ENCODE results near the gene RYR2. TPM values are rescaled to one million over a fixed set of nuclear protein-coding genes. Genes with fewer than 3 reads are reported as not detected.

RYR2 gene
- total RNA-seq, 1 experiment from 2014 or later = not detected

DNA sequence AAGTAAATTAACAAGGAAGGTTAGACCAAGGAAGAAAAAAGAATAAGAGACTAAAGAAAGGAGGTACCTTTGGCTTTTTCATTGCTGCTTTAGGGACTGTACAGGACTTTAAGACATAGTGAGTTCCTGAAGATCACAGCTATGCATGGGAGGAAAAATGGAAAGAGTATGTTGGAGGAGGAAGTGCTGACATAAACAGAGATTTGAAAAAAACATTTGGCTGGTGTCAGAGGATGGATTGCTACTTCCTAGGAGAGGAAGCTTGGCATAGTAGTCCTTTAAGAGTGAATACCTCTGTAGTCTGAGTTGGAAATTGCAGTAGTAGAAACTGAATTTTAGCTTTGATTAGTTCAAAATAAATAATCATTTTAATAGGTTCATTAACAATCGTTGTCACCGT, 398.4 kb downstream of the RYR2 start:
- no peak for DNase-seq (ENCODE audit: low spot score)

GRCh38 chr1:237444120-237444790, 402.3 kb downstream of the RYR2 start:
- DNase-seq (ENCODE audit: low spot score) = no peak

GRCh38 chr1:237448042-237448441, 406.1 kb downstream of the RYR2 start:
- no peak for DNase-seq (ENCODE audit: low spot score)

- no peak for DNase-seq (ENCODE audit: low spot score)
Measured at GRCh38 chr1:237457573-237457972, 415.6 kb downstream of the RYR2 start.

DNA sequence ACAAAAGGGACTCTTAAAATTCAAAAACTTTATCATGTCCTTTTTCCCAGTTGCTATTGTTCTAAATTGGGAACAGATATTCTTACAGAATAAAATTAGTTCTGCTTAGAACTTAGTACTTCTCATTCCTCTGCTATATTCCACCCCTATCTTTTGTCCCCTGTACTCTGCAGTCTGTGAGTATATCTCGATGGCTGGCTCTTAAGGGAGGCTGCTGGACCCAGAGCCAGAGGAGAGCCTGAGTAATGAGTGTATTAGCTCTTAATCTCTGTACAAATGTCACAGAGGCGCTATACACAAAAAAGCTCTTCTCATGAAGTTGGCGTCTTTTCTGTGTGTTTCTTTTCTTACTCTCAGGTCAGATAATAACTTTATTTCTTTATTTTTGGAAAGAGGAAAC, 425.3 kb downstream of the RYR2 start:
- DNase-seq (ENCODE audit: low spot score) = no peak

DNA sequence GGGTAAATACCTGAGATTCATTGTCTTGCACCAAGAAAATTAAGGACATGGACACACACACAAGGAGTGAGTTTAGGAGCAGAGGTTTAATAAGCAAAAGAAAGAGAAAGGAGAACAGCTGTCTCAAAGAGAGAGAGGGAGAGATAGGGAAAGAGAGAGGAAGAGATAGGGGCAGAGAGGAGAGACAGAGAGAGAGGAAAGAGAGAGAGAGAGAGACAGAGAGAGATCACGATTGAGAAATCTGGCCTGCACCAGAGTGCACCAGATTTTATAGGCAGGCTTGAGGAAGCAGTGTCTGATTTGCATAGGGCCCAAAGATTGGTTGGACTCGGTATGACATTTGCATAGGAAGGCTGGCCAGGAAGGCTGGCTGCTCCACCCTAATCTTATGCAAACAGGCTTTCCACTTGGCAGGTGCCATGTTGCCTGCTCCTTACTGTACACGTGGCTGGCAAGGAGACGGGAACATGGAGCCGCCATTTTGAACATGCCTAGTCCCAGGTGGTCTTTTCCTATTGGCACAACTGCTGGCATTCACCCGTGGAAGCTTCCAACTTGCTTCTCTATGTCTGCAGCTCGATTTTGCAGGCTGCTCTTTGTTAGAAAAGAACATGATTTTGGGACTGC, 428.8 kb downstream of the RYR2 start:
- peak; percentile 41 for DNase-seq (ENCODE audit: low spot score)

DNA sequence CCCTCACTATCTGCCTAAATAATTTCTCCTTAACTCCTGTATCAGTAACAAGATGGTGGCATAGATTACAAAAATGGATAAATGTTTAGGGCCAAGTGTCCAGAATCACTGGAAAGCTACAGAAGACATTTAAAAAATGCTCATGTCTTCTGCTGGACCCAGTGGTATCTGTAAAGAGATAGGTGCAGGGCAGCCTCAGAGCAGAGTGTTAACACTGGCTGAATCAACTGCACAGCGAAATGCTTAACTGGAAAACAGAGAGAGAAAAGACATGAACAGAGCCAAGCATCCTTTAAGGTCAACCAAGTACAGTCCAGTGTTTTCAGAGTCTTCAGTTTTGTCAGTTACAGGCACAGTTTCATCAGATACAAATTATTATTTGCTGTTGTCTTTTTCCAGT, 429.4 kb downstream of the RYR2 start:
- DNase-seq (ENCODE audit: low spot score) = no peak

GRCh38 chr1:237471956-237472355, 430.0 kb downstream of the RYR2 start:
- DNase-seq (ENCODE audit: low spot score) = no peak

GRCh38 chr1:237473854-237474253, 431.9 kb downstream of the RYR2 start:
- DNase-seq (ENCODE audit: low spot score) = no peak

DNA sequence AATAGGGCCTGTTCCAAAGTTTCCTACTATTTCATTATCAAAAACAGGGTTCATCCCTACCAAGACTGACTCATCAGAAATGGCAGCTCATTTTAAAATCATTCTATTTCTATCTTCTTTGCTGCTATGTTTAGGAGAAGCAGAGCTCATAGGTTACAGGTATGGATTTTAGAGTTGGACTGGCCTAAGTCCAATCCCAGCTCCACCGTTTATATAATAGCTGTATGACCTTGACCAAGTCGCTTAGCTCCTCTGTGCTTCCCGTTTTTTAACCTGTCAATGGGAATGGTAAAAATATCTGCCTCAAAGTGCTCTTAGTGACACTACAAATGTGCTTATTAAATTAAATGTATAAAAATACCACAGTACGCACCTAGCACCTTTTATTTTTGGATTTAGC, 436.1 kb downstream of the RYR2 start:
- no peak for DNase-seq (ENCODE audit: low spot score)

GRCh38 chr1:237478842-237479241, 436.9 kb downstream of the RYR2 start:
- DNase-seq (ENCODE audit: low spot score) = no peak

DNA sequence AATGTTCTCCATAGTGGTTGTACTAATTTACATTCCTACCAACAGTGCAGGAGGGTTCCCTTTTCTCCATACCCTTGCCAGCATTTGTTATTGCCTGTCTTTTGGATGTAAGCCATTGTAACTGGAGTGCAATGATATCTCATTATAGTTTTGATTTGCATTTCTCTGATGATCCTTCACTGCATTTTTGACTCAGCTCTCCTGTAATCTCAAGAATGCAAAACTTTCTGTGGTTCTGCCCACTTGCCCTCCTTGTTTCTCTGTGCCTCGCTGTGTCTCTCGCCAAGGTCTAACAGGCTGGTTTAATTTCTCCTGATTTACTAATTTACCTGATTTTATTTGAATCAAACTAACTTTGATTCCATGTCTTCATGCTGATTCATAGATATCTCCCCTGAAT, 440.8 kb downstream of the RYR2 start:
- no peak for DNase-seq (ENCODE audit: low spot score)

- no peak for DNase-seq (ENCODE audit: low spot score)
Measured at GRCh38 chr1:237492359-237492758, 450.4 kb downstream of the RYR2 start.

DNA sequence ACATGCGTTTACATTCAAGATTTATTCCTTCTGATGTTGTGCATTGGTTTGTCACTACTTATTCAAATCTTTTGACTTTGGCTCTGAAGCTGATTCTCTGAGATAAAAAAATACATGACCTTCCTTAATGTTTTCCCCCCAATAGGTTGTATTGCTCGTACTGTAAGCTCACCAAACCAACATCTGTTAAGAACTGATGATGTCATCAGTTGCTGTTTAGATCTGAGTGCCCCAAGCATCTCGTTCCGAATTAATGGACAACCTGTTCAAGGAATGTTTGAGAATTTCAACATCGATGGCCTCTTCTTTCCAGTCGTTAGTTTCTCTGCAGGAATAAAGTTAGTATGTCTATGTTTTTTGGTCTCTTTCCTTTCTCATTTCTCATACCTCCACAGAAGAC, 458.6 kb downstream of the RYR2 start:
- no peak for DNase-seq (ENCODE audit: low spot score)

DNA sequence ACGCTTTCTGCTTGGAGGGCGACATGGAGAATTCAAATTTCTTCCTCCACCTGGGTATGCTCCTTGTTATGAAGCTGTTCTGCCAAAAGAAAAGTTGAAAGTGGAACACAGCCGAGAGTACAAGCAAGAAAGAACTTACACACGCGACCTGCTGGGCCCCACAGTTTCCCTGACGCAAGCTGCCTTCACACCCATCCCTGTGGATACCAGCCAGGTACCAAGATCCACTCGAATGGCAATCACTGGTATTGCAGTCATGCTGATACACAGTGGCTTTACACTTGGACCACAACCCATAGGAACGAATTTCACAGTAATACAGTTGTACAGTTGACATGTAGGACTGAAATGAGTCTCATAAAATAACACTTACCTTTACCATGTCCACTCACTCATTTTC, 461.3 kb downstream of the RYR2 start:
- DNase-seq (ENCODE audit: low spot score) = no peak

- no peak for DNase-seq (ENCODE audit: low spot score)
Measured at GRCh38 chr1:237507005-237507404, 465.0 kb downstream of the RYR2 start.

GRCh38 chr1:237509748-237510147, 467.8 kb downstream of the RYR2 start:
- no peak for DNase-seq (ENCODE audit: low spot score)

GRCh38 chr1:237525102-237525501, 483.1 kb downstream of the RYR2 start:
- no peak for DNase-seq (ENCODE audit: low spot score)

DNA sequence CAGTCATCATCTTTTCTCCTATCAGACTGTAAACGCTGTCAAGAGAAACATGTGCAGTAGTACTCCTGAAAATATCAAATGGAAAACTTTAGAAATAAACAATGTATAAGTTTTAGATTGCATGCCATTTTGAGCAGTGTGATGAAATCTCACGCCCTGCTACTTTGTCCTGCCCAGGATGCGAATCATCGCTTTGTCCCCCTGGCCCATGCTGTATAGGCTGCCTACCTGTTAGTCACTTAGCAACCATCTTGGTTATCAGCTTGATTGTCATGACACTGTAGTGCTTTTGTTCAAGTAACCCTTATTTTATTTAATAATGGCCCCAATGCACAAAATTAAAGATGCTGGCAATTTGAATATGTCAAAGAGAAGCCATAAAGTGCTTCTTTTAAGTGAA, 485.8 kb downstream of the RYR2 start:
- DNase-seq (ENCODE audit: low spot score) = no peak

DNA sequence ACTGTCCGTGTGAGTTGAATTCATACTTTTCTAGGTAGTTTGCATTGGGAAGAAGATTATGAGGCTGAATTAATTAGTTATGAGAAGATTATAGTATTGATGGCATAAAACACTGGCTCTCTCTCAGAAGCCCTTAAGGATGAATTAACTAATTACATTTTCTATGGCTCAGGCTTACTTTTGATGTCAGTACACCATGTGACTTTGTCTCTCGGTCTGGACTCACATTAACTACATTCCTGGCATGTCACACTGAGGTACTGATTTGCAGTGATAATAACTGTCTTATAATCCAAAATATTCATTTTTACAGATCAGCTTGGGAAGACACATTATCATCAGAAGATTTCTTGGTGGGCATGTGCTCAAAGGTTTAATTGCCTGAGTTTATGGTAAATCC, 486.6 kb downstream of the RYR2 start:
- DNase-seq (ENCODE audit: low spot score) = no peak

DNA sequence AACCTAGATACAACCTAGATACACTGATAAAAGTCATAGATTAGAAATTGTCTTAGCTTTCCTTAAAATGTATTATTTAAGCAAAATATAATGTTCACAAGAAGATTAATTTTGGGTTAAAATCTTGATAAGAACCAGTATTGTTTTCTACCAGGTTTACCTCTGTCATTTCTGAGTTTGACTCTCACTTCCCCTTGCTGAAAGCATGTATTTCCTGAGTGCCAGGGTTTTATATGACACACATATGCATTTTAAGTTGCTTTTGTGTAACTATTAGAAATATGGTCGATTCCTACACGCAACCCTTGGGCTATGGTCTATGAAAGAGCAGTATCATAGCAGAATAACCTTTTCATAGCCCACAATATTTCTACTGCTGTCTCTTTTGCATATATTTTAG, 497.1 kb downstream of the RYR2 start:
- DNase-seq (ENCODE audit: low spot score) = no peak

DNA sequence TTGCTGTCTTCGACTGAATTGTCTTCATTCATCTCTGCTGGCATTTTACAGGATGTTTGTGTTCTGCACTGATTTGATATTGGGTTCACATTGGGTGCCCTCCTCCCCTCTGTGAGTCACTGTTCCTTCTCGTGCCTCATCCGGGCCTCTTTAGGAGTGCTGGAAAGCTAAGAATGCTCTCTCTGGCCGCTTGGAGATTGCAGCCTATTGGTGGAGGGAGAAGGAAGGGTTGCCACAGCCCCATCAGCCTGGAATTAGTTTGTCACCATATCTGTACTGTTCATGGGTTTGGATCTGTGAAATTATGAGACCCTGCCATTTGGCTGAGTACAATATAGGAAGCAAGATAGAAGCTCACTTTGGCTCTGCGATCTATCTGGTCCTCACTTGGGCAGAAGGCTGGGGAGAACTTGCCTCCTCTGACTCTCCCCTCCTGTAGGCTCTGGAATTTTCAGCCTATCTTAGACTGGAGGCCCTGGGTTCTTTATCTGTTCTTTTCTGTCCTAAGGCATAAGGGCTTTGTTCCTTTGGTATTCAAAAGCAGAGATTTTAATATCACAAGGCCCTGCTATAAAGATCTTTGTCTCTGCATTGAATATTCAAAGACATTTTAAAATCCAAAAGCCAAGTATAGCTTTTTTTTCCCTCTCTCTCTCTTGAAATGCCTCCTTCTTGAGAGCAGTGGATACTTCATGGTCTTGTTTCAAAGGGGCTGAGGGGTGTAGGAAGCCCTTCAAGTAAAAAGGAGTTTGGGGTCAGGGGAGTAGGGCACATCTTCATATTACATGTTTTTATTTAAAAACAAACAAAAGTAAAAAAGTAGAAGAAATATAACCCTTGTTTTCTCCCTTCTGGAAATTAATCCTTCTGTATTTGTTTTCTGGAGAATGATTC, 500.8 kb downstream of the RYR2 start:
- DNase-seq (ENCODE audit: low spot score) = no peak

GRCh38 chr1:237553078-237553477, 511.1 kb downstream of the RYR2 start:
- DNase-seq (ENCODE audit: low spot score) = no peak
